ENCODE results near the gene SBNO2.

SBNO2 gene

DNA sequence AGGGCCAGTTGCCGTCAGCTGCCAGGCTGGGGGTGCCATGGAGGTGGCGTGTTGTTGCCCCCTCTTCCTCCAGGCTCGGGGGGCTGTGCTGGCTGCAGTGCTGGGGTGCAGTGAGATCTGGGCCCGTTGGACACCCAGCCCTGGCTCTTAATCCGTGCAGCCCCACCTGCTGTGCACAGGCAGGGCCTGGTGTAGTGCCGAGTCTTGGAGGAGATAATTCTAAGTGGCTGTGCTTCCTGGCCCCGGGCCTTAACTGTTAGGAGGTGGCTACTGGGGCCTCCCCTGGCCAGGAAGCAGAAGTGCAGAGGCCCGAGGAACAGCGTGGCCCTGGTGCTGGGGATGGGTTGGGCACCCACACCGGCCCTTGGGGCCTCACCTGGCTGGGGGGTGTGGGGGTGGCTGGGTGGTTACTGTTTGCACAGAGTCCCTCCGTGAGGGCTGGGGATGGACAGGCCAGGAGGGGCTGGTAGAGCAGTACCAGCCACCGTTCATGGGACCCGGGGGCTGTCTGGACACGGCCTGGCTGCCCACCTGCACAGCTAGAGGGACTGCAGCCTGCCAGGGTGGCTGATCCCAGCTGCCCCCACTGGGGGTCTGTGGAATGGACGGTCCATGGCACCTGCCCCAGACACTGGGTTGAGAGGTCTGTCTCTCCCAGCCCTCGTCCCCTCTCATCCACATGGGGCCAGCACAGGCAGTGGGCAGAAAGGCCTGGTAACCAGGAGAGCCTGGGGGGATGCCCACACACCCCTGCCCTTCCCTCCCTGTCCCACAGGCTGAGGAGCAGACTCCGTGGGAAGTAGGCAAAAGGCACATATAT is 67.0 kb downstream of the SBNO2 start:
- TF ChIP-seq, protein P1, sequence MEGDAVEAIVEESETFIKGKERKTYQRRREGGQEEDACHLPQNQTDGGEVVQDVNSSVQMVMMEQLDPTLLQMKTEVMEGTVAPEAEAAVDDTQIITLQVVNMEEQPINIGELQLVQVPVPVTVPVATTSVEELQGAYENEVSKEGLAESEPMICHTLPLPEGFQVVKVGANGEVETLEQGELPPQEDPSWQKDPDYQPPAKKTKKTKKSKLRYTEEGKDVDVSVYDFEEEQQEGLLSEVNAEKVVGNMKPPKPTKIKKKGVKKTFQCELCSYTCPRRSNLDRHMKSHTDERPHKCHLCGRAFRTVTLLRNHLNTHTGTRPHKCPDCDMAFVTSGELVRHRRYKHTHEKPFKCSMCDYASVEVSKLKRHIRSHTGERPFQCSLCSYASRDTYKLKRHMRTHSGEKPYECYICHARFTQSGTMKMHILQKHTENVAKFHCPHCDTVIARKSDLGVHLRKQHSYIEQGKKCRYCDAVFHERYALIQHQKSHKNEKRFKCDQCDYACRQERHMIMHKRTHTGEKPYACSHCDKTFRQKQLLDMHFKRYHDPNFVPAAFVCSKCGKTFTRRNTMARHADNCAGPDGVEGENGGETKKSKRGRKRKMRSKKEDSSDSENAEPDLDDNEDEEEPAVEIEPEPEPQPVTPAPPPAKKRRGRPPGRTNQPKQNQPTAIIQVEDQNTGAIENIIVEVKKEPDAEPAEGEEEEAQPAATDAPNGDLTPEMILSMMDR (conservative IDR thresholded peaks at IDR 0.05; ENCODE audit: control insufficient read depth, insufficient read depth, low read depth, low read length): peak; percentile 18
- no peak overlapping the region for H3K4me3 ChIP-seq (ENCODE audit: control insufficient read depth, low read depth, low read length)
- DNase-seq (ENCODE audit: low read depth): peak; percentile 60

DNA sequence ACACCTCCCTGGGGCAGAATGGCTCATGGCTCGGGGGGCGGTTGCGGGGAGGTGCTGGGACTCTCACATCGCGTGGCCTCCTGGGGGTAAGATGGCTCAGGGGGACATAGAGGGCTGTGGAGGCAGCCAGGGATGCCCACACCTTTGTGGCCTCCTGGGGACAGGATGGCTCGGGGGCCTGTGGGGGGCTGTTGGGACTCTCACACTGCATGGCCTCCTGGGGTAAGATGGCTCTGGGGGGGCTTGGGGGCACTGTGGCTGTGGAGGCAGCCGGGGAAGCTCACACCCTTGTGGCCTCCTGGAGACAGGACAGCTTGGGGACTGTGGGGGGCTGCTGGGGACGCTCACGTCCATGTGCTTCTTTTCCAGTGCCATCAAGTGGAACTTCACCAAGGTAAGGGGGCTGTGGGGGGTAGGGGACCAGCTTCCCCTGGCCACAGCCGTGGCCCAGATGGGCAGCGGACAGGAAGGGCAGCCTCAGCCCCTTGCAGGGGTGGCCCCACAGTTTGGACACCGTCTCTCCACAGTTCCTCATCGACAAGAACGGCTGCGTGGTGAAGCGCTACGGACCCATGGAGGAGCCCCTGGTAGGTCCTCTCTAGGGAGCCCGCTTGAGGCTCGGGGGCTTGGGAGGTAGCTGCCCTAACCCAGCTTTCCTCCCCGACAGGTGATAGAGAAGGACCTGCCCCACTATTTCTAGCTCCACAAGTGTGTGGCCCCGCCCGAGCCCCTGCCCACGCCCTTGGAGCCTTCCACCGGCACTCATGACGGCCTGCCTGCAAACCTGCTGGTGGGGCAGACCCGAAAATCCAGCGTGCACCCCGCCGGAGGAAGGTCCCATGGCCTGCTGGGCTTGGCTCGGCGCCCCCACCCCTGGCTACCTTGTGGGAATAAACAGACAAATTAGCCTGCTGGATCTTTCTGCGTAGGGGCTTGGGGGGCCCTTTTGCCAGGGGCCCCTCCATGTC is 67.9 kb downstream of the SBNO2 start:
- no peak for DNase-seq (ENCODE audit: low read depth)
- TF ChIP-seq, protein P1 (conservative IDR thresholded peaks at IDR 0.05; ENCODE audit: control insufficient read depth, insufficient read depth, low read depth, low read length): no peak
- no peak overlapping the region for H3K4me3 ChIP-seq (ENCODE audit: control insufficient read depth, low read depth, low read length)

DNA sequence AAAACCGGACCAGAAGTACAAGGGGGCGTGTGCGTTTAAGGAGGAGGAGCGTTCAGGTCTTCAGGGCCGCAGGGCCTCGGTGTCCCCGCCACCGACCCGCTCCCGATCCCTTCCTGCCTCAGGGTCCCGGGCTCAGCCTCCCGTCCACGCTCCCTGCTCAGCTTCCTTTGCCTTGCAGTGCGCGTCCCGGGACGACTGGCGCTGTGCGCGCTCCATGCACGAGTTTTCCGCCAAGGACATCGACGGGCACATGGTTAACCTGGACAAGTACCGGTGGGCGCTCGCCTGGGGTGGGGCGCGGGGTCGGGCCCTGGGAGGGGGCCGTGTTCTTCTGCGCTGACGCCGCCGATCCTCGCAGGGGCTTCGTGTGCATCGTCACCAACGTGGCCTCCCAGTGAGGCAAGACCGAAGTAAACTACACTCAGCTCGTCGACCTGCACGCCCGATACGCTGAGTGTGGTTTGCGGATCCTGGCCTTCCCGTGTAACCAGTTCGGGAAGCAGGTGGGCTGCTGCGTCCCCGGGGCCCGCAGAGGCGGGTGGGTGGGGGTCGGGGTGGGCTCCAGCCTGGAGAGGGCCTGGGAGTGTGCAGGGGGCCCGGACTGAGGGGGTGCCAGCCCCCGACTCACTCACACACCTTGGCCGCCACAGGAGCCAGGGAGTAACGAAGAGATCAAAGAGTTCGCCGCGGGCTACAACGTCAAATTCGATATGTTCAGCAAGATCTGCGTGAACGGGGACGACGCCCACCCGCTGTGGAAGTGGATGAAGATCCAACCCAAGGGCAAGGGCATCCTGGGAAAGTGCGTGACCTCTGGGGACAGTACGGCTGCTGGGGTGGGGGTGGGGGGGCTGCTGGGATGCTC is 68.8 kb downstream of the SBNO2 start:
- H3K4me3 ChIP-seq (ENCODE audit: control insufficient read depth, low read depth, low read length): peak overlapping the region; percentile 61
- TF ChIP-seq, protein P1 (conservative IDR thresholded peaks at IDR 0.05; ENCODE audit: control insufficient read depth, insufficient read depth, low read depth, low read length): no peak
- peak; percentile 55 for DNase-seq (ENCODE audit: low read depth)

DNA sequence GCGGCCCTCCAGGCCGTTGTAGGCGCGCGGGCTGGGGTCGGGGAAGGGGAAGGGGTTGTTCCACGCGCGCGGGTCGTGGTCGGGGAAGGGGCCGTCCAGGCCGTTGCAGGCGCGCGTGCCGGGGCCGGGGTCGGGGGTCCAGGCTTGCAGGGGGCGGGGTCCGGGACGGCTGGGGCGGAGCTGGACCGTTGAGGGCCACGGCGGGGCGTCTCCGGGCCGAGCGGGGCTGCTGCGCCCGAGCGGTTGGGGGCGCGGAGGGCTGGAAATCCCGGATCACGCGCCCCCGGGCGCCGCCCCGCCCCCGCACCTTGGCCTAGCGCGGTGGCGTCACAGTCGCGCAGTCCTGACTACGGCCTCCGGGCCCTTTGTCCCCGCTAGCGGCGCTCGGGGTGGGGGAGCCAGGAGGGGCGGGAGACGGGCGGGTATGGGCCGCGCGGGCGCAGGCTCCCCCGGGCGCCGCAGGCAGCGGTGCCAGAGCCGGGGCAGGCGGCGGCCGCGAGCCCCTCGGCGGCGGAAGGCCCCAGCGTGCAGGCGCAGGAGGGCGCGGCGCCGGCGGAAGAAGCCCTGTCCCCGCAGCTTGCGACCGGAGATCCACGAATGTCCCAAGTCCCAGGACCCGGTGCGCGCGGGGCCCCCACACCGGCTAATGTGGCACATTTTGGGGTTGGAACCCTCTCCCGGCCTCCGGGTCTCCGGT is 69.6 kb downstream of the SBNO2 start:
- peak; percentile 76 for DNase-seq (ENCODE audit: low read depth)
- TF ChIP-seq, protein P1 (conservative IDR thresholded peaks at IDR 0.05; ENCODE audit: control insufficient read depth, insufficient read depth, low read depth, low read length): no peak
- H3K4me3 ChIP-seq (ENCODE audit: control insufficient read depth, low read depth, low read length): peak overlapping the region; percentile 61

DNA sequence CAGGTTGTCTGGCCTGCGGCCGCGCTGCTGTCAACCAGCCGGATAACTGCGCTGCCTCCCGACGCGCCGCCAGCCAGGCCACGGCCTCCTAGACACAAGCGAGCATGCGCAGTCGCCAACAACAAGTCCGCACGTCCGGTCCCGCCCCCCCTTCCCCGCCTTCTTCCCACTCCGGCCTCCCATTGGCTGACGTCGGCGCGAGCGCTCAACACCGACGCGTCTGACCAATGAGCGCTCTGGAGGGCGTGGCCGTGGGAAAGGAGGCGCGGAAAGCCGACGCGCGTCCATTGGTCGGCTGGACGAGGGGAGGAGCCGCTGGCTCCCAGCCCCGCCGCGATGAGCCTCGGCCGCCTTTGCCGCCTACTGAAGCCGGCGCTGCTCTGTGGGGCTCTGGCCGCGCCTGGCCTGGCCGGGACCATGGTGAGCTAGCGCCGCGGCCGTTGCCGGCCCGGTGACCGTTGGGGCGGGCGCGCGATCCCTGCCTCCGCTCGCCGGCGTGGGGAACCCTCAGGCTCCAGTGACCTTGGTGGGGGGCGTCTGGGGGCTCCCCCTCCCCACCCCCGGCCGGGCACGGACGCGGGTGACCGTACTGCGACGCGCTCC is 70.3 kb downstream of the SBNO2 start, which contains the start of gene GPX4:
Gene GPX4, plus strand, starts transcription at position 287 of the 603 bp plus-strand sequence. Its CDS starts 50 bp downstream, at position 337.
- TF ChIP-seq, protein P1 (conservative IDR thresholded peaks at IDR 0.05; ENCODE audit: control insufficient read depth, insufficient read depth, low read depth, low read length): no peak
- H3K4me3 ChIP-seq (ENCODE audit: control insufficient read depth, low read depth, low read length): peak within 1 kb of the TSS; percentile 61
- peak; percentile 99 for DNase-seq (ENCODE audit: low read depth)

Measured in fibroblast of mammary gland (primary cell).